ENCODE data around the gene IGFLR1.
"Not testable (repeated sequence)": the region's sequence is repeated elsewhere in the genome, so short reads cannot be mapped to it uniquely, and the experiment has no call there.

Gene IGFLR1

DNA sequence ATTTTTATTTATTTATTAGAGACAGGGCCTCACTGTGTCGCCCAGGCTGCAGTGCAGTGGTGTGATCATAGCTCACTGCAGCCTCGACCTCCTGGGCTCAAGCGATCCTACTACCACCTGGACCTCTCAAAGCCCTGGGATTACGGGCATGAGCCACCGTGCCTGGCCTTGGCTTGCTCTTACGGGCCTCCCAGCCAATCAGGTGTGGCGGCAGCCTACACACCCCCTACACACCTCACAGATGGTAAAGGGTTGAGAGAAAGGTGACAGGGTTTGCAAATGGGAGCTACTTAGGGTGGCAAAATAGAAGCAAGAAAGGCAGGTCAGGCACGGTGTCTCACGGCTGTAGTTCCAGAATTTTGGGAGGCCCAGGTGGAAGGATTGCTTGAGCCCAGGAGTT lies 38.9 kb downstream of the IGFLR1 start:
- DNase-seq: no peak

DNA sequence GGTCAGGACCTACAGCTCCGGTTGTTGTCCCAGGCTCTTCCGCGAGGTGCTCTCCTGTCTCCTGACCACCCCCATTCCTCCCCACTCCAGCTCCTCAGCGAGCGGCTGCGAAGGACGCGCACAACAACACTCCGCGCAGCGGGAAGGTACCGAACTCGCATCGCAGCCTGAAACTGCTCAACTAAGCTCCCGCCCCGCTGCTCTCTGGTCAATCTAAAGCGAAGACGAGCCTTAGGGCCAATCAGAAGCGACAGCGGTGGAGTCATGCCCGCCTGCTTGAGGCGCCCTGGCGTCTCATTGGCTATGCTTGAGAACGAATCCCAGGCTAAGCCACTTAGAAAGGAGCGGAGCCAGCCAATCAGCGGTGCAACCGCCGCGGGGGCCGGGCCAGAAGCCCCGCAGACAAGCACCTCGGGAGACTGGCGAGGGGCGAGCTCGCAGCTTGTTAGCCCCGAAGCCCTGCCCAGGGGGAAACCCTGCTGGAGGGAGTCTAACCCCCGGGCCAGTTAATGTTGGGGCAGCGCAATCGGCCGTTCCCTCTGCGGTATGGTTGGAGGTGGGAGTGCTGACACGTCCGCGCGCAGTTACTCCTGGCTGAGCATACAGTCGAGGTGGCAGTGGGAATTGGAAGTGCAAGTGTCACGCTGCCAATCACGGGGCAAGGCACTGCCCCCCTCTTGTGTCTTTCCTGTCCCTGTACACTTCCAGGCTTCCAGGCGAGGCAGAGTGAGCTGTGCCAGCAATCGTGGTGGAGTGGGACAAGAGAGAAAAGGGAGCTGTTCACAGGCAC lies 39.8 kb downstream of the IGFLR1 start:
- peak; percentile 95 to 97 for DNase-seq

DNA sequence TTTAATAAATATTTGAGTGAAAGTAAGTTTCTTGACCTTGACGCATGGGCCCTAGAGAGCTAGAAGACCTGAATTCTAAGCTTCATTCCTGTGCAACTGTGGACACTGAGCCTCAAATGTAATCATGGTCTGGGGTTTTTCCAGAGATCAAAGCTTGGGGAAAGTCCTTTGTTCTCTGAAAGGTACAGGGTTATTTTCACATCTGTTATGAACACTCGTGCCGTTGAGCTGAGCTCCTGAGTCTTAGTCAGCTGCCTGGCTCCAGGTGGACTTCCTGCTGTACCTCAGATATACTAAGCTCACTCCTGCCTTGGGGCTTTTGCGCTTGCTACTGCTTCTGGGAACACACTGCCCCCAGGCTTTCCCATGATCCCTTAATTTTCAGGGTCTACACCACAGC lies 45.4 kb downstream of the IGFLR1 start:
- no peak for DNase-seq

DNA sequence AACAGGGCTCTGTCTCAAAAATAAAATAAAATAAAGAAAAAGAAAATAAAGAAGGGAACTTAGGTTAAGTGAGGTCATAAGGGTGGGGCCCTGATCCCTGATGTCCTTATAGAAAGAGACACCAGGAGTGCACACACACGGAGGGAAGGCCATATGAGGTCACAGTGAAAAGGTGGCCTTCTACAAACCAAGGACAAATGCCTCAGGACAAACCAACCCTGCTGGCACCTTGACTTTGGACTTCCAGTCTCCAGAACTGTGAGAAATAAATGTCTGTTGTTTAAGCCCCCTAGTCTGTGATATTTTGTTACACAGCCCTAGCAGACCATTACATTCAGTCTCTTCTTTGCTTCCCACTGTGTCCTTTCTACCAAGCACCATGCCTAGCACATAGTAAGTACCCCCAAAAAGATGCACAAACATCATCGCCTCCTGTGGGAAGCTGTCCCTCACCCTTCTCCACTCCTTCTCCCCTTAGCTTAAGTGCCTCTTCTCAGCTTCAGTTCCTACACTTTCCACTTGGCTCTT lies 46.3 kb downstream of the IGFLR1 start:
- DNase-seq: no peak

DNA sequence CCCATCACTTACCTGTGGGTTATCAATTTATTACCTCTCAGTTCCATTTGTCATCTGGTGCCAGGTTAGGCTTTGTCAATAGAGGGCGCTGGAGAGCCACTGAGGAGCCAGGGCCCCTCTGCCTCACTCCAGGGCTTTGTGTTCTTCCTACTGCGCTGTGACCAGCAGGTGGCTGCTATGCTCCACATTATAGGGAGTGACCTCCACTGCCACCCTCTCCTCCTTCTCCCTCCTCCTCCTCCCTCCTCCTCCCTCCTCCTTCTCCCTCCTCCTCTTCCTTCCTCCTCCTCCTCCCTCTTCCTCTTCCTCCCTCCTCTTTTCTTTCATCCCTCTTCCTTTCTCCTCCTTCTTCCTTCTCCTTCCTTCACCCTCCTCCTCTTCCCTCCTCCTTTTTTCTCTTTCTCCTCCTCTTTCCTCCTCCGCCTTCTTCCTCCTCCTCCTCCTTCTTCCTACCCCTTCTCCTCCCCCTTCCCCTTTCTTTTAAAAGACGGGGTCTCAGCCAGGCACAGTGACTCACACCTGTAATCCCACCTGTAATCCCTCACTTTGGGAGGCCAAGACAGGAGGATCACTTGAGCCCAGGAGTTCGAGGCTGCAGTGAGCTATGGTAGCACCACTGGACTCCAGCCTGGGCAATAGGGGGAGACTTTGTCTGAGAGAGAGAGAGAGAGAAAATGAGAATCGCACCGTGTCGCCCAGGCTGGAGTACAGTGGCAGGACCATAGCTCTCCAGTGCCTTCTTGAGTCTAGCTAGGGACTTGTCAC lies 48.2 kb downstream of the IGFLR1 start:
- peak; percentile 90 to 94 for DNase-seq

DNA sequence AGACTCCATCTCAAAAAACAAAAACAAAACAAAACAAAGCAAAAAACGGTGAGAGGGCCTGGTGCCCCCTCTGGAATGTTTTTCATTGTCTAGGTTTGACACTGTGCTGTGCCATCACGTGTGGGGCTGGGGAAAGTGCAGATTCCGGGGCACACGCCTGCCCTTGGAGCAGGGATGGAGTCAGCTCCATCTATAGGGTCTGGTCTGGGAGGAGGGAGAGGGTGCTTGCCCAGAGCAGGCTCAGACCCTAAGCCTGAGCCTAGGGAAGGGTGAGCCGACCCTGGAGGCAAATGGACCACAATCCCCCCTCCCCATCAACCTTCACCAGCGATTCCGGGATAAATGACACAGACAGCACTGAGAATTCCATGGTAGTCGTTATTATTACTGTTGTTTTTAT lies 48.8 kb downstream of the IGFLR1 start:
- no peak for DNase-seq

DNA sequence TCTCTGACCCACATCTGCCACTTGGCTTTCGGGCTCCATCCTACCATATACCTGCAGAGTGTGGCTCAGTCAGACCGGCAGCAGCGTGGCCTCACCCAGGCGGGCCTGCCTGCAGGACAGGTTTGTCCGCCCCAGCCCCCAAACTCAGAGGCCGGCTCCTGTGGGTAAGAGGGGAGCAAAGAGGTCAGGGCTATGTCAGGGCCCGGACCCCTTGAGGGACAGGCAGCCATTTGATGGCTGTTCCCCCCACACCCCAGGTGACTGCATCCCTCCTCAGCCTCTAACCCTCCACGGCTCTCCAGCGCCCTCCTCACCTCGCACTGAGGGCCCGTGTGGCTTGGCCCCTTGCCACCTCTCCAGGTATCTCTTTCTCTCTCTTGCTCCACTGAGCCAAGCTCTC lies 50.2 kb downstream of the IGFLR1 start:
- no peak for DNase-seq

DNA sequence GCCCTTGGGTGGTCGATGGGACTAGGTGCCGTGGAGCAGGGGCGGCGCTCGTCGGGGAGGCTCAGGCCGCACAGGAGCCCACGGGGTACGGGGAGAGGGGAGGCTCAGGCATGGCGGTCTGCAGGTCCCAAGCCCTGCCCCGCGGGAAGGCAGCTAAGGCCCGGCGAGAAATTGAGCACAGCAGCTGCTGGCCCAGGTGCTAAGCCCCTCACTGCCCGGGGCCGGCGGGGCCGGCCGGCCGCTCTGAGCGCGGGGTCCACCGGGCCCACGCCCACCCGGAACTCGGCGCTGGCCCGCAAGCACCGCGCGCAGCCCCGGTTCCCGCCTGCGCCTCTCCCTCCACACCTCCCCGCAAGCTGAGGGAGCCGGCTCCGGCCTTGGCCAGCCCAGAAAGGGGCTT lies 51.1 kb downstream of the IGFLR1 start:
- not testable (repeated sequence) for DNase-seq

DNA sequence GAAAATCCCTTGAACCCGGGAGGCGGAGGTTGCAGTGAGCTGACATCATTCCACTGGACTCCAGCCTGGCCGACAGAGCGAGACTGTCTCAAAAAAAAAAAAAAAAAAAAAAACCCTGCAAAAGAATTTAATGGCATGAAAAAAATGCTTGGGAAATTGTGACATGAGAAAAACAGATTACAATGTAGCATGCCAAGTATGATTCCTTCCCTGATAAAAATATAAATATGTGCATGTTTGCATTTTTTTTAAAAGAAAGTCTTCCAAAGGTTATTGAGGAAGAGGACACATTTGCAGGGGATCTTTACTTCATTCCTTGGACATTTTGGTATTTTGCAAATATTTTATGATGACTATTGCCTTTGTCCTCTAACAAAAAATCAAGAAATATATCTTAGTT lies 52.4 kb downstream of the IGFLR1 start:
- DNase-seq: no peak

Measured in CD4-positive, alpha-beta T cell treated with Interferon alpha-2 for 1 hour (primary cell).